ENCODE results near the gene UBA6.
"Not testable (repeated sequence)": the region's sequence is repeated elsewhere in the genome, so short reads cannot be mapped to it uniquely, and the experiment has no call there.

The UBA6 gene

GRCh38 chr4:67659065-67659464 is 41.9 kb downstream of the UBA6 start:
- H3K27me3 Mint-ChIP-seq: no peaks in the 10 kb centered on the region
- no peak overlapping the region for H3K4me3 Mint-ChIP-seq
- peak; percentile 60 for ATAC-seq
- peak overlapping the region in 1 of 2 donors; percentile 69 for H3K27ac Mint-ChIP-seq
- H3K9me3 Mint-ChIP-seq: peaks cover 22 to 28% of the 10 kb centered on the region in 2 donors
- H3K4me1 Mint-ChIP-seq: peaks cover 23% of the 10 kb centered on the region
- peak in 1 of 2 donors; percentile 15 for DNase-seq

GRCh38 chr4:67658302-67658701 is 42.7 kb downstream of the UBA6 start:
- DNase-seq: peak in 1 of 2 donors; percentile 57
- H3K9me3 Mint-ChIP-seq: peaks cover 22 to 28% of the 10 kb centered on the region in 2 donors
- no peaks in the 10 kb centered on the region for H3K27me3 Mint-ChIP-seq
- H3K4me1 Mint-ChIP-seq: peaks cover 23% of the 10 kb centered on the region
- peak; percentile 97 for ATAC-seq
- no peak overlapping the region for H3K4me3 Mint-ChIP-seq
- H3K27ac Mint-ChIP-seq: peak overlapping the region in 1 of 2 donors; percentile 89

DNA sequence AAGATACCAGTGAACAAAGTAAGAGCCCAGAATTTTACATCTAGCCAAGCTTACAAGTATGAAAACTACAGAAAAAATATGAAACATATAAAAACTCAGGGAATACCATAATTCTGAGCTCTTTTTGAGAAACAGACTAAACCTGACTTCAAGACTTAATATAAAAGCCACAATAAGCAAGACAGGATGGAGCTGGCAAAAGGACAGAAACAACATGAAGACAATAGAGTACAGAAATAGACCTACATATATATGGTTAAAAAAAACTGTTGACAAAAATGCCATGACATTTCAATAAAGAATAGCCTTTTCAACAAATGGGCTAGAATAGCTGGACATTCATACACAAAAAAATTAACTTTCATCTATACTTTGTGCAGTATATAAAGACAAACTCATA is 49.4 kb downstream of the UBA6 start:
- H3K27ac Mint-ChIP-seq: no peak overlapping the region
- no peak overlapping the region for H3K4me3 Mint-ChIP-seq
- H3K9me3 Mint-ChIP-seq: peaks cover 0 to 6% of the 10 kb centered on the region in 2 donors
- ATAC-seq: no peak
- no peaks in the 10 kb centered on the region for H3K4me1 Mint-ChIP-seq
- no peak for DNase-seq
- no peaks in the 10 kb centered on the region for H3K27me3 Mint-ChIP-seq

GRCh38 chr4:67638136-67638535 is 62.8 kb downstream of the UBA6 start:
- H3K27me3 Mint-ChIP-seq: no peaks in the 10 kb centered on the region
- no peak overlapping the region for H3K4me3 Mint-ChIP-seq
- ATAC-seq (no peak), DNase-seq (no peak)
- H3K9me3 Mint-ChIP-seq: no peaks in the 10 kb centered on the region
- no peaks in the 10 kb centered on the region for H3K4me1 Mint-ChIP-seq
- peak overlapping the region in 1 of 2 donors; percentile 31 for H3K27ac Mint-ChIP-seq

GRCh38 chr4:67636978-67637377 is 64.0 kb downstream of the UBA6 start:
- not testable (repeated sequence) for H3K27me3 Mint-ChIP-seq, DNase-seq, H3K9me3 Mint-ChIP-seq, H3K4me1 Mint-ChIP-seq, H3K4me3 Mint-ChIP-seq
- peak; percentile 57 for ATAC-seq
- peak overlapping the region in 1 of 2 donors; percentile 71 for H3K27ac Mint-ChIP-seq

DNA sequence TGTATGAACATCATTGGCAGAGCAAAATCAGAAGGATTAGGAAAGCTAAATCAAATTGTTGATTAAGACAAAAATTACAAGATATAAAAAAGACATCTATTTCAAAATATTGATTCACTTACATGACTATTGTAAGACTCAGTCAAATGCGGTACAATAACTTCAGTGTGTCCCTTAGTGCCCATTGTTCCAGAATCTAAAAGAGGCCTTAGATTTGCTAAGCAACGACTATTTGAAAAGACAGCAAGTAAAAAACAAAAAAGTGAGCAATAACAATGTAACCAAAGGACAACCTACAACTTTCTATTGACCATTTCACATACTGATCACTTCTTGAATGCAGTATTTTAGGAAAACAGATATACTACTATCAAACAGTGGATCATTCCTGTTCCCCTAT is 65.6 kb downstream of the UBA6 start:
- no peak for ATAC-seq
- H3K9me3 Mint-ChIP-seq: no peaks in the 10 kb centered on the region
- no peak overlapping the region for H3K4me3 Mint-ChIP-seq
- H3K27ac Mint-ChIP-seq: no peak overlapping the region
- no peaks in the 10 kb centered on the region for H3K27me3 Mint-ChIP-seq
- no peak for DNase-seq
- no peaks in the 10 kb centered on the region for H3K4me1 Mint-ChIP-seq

DNA sequence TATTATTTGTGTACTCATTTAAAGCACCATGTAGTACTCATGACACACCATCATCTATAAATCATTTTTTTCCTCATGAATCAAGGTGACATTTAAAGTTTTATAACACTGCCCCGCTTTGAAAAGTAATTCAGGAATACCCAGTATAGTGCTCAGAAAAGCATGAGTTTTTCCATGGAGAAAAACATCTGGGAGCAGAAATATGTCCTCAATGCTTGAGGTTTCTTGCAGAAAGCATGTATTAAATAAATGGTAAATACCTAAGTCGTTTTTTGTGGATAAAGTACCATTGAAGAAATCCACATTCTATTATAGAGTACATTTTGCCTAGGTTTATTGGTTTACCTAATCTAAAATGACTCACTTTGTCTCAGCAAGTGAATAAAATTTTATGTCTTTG is 66.2 kb downstream of the UBA6 start:
- no peak overlapping the region for H3K27ac Mint-ChIP-seq

DNA sequence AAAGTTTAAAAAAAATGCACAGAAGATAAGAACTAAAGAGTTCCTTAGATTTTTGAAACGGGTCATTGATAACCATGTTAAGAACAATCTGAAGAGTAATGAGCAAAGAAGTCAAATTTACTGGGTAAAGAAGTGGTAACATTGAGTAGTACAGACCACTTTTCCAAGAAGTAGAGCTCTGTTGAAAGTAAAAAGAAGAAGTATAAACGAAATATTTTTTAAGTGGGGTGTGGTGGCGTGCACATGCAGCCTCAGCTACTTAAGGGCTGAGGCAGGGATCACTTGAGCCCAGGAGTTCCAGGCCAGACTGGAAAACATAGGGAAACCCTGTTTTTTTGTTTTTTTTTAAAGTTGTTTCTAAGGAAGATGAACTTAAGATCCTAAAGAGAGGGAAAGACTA is 68.5 kb downstream of the UBA6 start:
- peak overlapping the region in 1 of 2 donors; percentile 70 for H3K27ac Mint-ChIP-seq
- H3K4me3 Mint-ChIP-seq: peak overlapping the region in 1 of 2 donors; percentile 5
- ATAC-seq: peak; percentile 50
- no peaks in the 10 kb centered on the region for H3K27me3 Mint-ChIP-seq
- H3K4me1 Mint-ChIP-seq: no peaks in the 10 kb centered on the region
- no peaks in the 10 kb centered on the region for H3K9me3 Mint-ChIP-seq
- no peak for DNase-seq

More for the DNA sequence above, 66.2 kb downstream of the UBA6 start:
- Mint-ChIP-seq H3K27me3 (no peaks in the 10 kb centered on the region), H3K9me3 (no peaks in the 10 kb centered on the region), H3K4me1 (no peaks in the 10 kb centered on the region), H3K4me3 (no peak overlapping the region)
- DNase-seq: no peak
- no peak for ATAC-seq

- H3K4me3 Mint-ChIP-seq: no peak overlapping the region
- no peaks in the 10 kb centered on the region for H3K27me3 Mint-ChIP-seq
- DNase-seq (no peak), ATAC-seq (no peak)
- H3K4me1 Mint-ChIP-seq: no peaks in the 10 kb centered on the region
- H3K27ac Mint-ChIP-seq: no peak overlapping the region
- H3K9me3 Mint-ChIP-seq: no peaks in the 10 kb centered on the region
Measured at GRCh38 chr4:67624939-67625338, 76.0 kb downstream of the UBA6 start.

GRCh38 chr4:67616478-67616877 is 84.5 kb downstream of the UBA6 start:
- H3K27ac Mint-ChIP-seq: no peak overlapping the region
- H3K4me3 Mint-ChIP-seq: no peak overlapping the region
- ATAC-seq (no peak), DNase-seq (no peak)
- no peaks in the 10 kb centered on the region for H3K4me1 Mint-ChIP-seq
- H3K27me3 Mint-ChIP-seq: no peaks in the 10 kb centered on the region
- peaks cover 0 to 28% of the 10 kb centered on the region in 2 donors for H3K9me3 Mint-ChIP-seq

DNA sequence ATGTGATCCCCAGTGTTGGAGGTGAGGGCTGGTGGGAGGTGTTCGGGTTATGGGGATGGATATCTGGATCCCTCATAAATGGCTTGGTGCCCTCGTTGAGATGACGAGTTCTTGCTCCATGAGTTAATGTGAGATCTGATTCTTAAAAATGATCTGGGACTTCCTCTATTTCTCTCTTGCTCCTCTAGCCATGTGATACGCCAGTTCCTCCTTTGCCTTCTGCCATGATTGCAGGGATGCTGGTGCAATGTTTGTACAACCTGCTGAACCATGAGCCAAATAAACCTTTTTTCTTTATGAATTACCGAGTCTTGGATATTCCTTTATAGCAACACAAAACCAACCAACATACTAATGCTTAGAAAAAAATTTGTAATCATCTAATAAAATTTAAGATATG is 85.8 kb downstream of the UBA6 start:
- no peak for ATAC-seq

GRCh38 chr4:67614186-67614585 is 86.8 kb downstream of the UBA6 start:
- DNase-seq (no peak), ATAC-seq (no peak)
- no peaks in the 10 kb centered on the region for H3K4me1 Mint-ChIP-seq
- no peaks in the 10 kb centered on the region for H3K27me3 Mint-ChIP-seq
- no peak overlapping the region for H3K27ac Mint-ChIP-seq
- H3K4me3 Mint-ChIP-seq: no peak overlapping the region
- H3K9me3 Mint-ChIP-seq: peaks cover 5 to 36% of the 10 kb centered on the region in 2 donors

More for the DNA sequence above, 85.8 kb downstream of the UBA6 start:
- no peak for DNase-seq
- H3K4me3 Mint-ChIP-seq: no peak overlapping the region
- H3K4me1 Mint-ChIP-seq: no peaks in the 10 kb centered on the region
- H3K27me3 Mint-ChIP-seq: no peaks in the 10 kb centered on the region
- no peak overlapping the region for H3K27ac Mint-ChIP-seq
- peaks cover under 1 to 30% of the 10 kb centered on the region in 2 donors for H3K9me3 Mint-ChIP-seq

DNA sequence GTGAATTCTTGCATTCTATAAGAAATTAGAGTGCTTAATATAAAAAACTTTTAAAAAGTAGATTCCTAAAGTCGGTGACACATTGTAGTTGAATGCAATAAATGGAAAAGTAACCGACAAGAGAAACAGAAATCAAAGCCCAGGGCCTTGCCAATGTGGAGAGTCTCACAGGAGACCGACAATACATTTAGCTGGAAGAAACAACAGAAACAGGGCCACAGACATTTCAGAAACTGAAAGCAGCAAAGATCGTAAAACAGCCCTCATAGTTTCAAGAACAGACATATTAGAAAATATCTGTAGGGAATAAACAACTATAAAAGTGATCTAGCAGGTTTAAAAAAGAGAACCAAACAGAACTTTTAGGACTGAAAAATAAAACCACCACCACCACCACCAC is 92.9 kb downstream of the UBA6 start:
- H3K27me3 Mint-ChIP-seq: no peaks in the 10 kb centered on the region
- ATAC-seq (no peak), DNase-seq (no peak)
- H3K27ac Mint-ChIP-seq: peak overlapping the region in 1 of 2 donors; percentile 38
- H3K4me1 Mint-ChIP-seq: no peaks in the 10 kb centered on the region
- peaks cover 5 to 21% of the 10 kb centered on the region in 2 donors for H3K9me3 Mint-ChIP-seq
- no peak overlapping the region for H3K4me3 Mint-ChIP-seq

DNA sequence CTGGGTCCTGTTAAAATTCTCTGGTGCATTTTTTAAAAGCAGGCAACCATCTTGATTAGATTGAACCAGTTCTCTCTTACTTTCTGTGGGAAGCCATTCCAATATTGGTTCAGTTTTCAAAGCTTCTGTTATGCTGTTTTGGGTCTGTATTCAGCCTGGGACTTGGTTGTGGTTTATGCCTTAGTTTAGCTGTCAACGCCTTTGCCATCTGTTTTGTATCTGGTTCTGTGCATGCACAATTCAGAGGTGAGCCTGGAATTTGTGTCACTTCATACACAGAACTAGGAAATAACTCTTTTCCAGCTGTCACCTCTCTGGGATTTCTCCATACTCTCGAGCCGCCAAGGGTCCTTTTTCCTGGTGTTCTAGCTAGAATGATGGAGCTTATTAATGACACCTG is 96.2 kb downstream of the UBA6 start:
- no peak for DNase-seq
- ATAC-seq: no peak
- H3K4me1 Mint-ChIP-seq: no peaks in the 10 kb centered on the region
- no peak overlapping the region for H3K4me3 Mint-ChIP-seq
- H3K9me3 Mint-ChIP-seq: peaks cover 15 to 20% of the 10 kb centered on the region in 2 donors
- no peak overlapping the region for H3K27ac Mint-ChIP-seq
- H3K27me3 Mint-ChIP-seq: no peaks in the 10 kb centered on the region

GRCh38 chr4:67604029-67604381 is 97.0 kb downstream of the UBA6 start:
- DNase-seq: no peak
- Mint-ChIP-seq H3K4me3 (no peak overlapping the region), H3K27ac (no peak overlapping the region), H3K27me3 (no peaks in the 10 kb centered on the region), H3K9me3 (peaks cover 15 to 21% of the 10 kb centered on the region in 2 donors), H3K4me1 (no peaks in the 10 kb centered on the region)
- no peak for ATAC-seq

DNA sequence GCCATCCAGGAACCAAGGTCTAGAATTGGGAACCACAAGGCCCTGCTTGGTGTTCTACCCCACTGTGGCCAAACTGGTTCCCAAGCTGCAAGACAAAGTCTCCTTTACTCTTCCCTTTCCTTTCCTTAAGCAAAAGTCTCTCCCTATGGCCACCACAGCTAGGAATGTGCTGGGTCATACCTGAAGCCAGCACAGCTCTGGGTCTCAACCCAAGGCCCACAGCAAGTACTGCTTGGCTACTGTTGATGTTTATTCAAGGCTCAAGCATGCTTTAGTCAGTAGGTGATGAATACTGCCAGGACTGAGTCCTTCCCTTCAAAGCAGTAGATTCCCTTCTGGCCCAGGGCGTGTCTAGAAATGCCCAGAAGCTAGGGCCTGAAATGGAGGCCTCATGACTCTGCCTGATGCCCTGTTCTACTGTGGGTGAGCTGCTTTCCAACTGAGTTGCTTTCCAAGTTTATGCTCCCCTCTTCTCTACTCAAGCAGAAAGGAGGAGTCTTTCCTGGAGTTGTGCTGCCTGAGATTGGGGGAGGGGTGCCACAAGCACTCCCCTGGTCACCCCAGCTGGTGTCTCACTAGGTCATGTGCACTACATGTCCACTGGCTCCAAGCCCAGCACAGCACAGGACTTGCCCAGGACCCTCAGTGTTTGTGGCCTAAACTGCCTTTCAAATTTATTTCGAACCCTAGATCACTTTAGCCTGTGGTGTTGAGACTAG is 97.5 kb downstream of the UBA6 start:
- H3K9me3 Mint-ChIP-seq: peaks cover 15 to 26% of the 10 kb centered on the region in 2 donors
- H3K4me3 Mint-ChIP-seq: no peak overlapping the region
- no peak for DNase-seq
- H3K27ac Mint-ChIP-seq: peak overlapping the region in 1 of 2 donors; percentile 42
- no peak for ATAC-seq
- no peaks in the 10 kb centered on the region for H3K27me3 Mint-ChIP-seq
- no peaks in the 10 kb centered on the region for H3K4me1 Mint-ChIP-seq

- H3K4me1 Mint-ChIP-seq: no peaks in the 10 kb centered on the region
- peaks cover 4 to 19% of the 10 kb centered on the region in 2 donors for H3K9me3 Mint-ChIP-seq
- DNase-seq (no peak), ATAC-seq (no peak)
- no peak overlapping the region for H3K4me3 Mint-ChIP-seq
- no peaks in the 10 kb centered on the region for H3K27me3 Mint-ChIP-seq
- H3K27ac Mint-ChIP-seq: no peak overlapping the region
Measured at GRCh38 chr4:67593741-67594175, 107.2 kb downstream of the UBA6 start.
